Kidney epithelial cell (primary cell): ENCODE measurements around the gene SYT14. TPM values are rescaled to one million over a fixed set of nuclear protein-coding genes. Genes with fewer than 3 reads are reported as not detected.
A peak's percentile ranks its signal among the peaks of the same experiment; 100 is the strongest.
"Not testable (repeated sequence)": the region's sequence is repeated elsewhere in the genome, so short reads cannot be mapped to it uniquely, and the experiment has no call there.

Experiments
- DNase-seq: peaks from one replicate; pipeline ENCODE4 v3.0.0-alpha.2; 2010; ENCODE audit warnings: low read depth
- H3K27me3 ChIP-seq: 2 replicates; pipeline ENCODE4 v1.6.0; 2011; ENCODE audit warnings: low read length; ENCODE audit not compliant: control insufficient read depth, insufficient read depth
- H3K36me3 ChIP-seq: 2 replicates; pipeline ENCODE4 v1.5.1; 2011; ENCODE audit warnings: low read length; ENCODE audit not compliant: control insufficient read depth, insufficient read depth
- H3K4me3 ChIP-seq: 2 replicates; pipeline ENCODE4 v1.5.1; 2011; ENCODE audit warnings: low read depth, mild to moderate bottlenecking, control low read depth, low read length
- total RNA-seq: library from RNA; depleted of rRNA; stranded (reverse); fragments of >200 nt; gene quantifications from 2 replicates; pipeline ENCODE4 v1.2.3, GENCODE V29; 2015
- TF ChIP-seq, protein P1 (sequence below): IDR thresholded peaks from 2 replicates; pipeline ENCODE4 v1.5.1; 2011; ENCODE audit warnings: mild to moderate bottlenecking, moderate library complexity, low read length, control low read depth, inconsistent platforms; ENCODE audit not compliant: insufficient read depth, poor library complexity, severe bottlenecking

The SYT14 gene
- 28.1 and 32.6 TPM in 2 replicates for total RNA-seq

DNA sequence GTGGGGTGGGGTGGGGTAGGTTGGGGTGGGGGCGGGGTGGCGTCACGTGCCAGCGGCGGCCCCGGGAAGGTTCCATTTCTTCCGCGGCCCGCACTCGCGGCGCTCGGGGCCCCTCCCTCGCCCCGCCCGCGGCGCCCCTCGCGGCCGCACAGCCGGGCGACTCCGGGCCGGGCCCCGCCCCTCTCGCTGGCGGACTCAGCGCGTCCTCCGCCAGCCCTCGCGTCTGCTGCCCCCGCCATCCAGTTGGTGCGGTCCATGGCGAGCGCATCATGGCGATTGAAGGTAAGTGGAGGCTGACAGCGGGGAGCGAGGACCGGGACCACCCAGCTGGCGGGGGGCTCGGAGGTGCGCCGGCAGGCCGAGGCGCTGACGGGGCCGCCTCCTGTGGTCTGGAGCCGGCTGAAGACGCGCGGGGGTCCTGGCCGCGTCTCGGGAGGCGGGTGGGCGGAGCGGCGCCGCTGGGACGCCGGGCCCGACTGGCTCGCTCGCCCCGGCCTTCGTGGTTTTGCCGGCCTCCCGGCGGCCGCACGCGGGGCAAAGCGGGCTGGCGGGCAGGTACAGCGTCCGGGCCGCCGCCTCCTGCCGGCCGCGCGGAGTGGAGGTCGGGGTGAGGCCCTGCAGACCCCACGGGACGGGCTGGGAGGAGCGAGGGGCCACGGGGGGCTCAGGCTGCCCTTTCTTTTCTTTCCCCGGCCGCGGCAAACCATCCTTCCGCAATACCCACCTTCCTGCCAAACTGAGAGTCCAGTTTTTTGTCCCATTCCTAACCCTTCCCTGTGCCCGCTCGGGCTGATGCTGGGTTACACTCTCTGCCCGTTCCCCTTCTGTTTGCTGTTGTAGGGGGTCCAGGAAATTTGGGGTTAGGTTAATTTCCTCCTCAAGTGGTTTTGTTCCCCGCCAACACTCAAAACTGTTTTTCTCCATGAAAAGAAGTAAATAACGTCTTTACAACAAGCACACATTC is at the start of gene SYT14:
TSS of gene SYT14 (plus strand) at position 222 of the 964 bp plus-strand sequence. CDS start at position 270, 48 bp downstream.
- Histone ChIP-seq H3K36me3 (no peaks in the 10 kb centered on the region), H3K27me3 (no peaks in the 10 kb centered on the region), H3K4me3 (peak within 1 kb of the TSS; percentile 76)
- DNase-seq = no peak
- TF ChIP-seq, protein P1, sequence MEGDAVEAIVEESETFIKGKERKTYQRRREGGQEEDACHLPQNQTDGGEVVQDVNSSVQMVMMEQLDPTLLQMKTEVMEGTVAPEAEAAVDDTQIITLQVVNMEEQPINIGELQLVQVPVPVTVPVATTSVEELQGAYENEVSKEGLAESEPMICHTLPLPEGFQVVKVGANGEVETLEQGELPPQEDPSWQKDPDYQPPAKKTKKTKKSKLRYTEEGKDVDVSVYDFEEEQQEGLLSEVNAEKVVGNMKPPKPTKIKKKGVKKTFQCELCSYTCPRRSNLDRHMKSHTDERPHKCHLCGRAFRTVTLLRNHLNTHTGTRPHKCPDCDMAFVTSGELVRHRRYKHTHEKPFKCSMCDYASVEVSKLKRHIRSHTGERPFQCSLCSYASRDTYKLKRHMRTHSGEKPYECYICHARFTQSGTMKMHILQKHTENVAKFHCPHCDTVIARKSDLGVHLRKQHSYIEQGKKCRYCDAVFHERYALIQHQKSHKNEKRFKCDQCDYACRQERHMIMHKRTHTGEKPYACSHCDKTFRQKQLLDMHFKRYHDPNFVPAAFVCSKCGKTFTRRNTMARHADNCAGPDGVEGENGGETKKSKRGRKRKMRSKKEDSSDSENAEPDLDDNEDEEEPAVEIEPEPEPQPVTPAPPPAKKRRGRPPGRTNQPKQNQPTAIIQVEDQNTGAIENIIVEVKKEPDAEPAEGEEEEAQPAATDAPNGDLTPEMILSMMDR = peak; percentile 8

DNA sequence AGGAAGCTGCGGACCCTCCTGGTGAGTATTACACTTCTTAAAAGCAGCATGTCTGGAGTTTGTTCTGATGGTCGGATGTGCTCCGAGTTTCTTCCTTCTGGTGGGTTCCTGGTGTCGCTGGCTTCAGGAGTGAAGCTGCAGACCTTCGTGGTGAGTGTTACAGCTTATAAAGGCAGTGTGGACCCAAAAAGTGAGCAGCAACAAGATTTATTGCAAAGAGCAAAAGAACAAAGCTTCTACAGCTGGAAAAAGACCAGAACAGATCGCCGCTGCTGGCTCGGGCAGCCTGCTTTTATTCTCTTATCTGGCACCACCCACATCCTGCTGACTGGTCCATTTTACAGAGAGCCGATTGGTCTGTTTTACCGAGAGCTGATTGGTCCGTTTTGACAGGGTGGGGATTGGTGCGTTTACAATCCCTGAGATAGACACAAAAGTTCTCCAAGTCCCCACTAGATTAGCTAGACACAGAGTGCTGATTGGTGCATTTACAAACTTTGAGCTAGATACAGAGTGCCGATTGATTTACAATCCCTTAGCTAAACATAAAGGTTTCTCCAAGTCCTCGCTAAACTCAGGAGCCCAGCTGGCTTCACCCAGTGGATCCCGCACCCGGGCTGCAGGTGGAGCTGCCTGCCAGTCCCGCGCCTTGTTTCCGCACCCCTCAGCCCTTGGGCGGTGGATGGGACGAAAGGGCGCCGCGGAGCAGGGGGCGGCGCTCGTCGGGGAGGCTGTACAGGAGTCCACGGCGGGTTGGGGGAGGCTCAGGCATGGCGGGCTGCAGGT is 49.5 kb upstream of the SYT14 start:
- H3K27me3 ChIP-seq, H3K36me3 ChIP-seq, DNase-seq: not testable (repeated sequence)

DNA sequence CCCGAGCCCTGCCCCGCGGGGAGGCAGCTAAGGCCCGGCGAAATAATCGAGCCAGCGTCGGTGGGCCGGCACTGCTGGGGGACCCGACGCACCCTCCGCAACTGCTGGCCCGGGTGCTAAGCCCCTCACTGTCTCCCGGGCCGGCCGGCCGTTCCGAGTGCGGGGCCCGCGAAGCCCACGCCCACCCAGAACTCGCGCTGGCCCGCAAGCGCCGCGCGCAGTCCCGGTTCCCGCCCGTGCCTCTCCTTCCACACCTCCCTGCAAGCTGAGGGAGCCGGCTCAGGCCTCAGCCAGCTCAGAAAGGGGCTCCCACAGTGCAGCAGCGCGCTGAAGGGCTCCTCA is 49.0 kb upstream of the SYT14 start:
- no peak for DNase-seq
- TF ChIP-seq, protein P1 = no peak
- Histone ChIP-seq H3K4me3 (no peak overlapping the region), H3K36me3 (no peaks in the 10 kb centered on the region), H3K27me3 (no peaks in the 10 kb centered on the region)

More for the DNA sequence above, 49.5 kb upstream of the SYT14 start:
- not testable (repeated sequence) for H3K4me3 ChIP-seq

GRCh38 chr1:209890641-209891330 is 47.2 kb upstream of the SYT14 start:
- DNase-seq = no peak
- TF ChIP-seq, protein P1 = no peak
- no peaks in the 10 kb centered on the region for H3K27me3 ChIP-seq
- H3K4me3 ChIP-seq = no peak overlapping the region
- H3K36me3 ChIP-seq = no peaks in the 10 kb centered on the region

DNA sequence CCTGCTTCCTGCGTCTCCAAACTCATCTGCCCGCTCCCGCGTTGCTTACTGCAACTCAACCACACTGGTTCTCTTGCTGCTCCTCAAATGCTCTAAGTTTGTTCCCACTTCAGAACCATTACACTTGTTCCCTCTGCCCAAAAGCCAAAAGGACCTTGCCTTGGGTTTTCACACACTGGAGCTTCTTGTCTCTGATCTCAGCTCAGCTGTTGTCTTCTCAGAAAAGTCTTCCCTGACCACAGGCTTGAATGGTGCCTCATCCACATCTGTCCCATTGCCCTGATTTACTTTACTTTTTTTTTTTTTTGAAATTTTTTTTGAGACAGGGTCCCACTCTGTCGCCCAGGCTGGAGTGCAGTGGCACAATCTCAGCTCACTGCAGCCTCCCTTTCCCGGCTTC is 44.3 kb upstream of the SYT14 start:
- no peaks in the 10 kb centered on the region for H3K36me3 ChIP-seq
- TF ChIP-seq, protein P1 = no peak
- H3K27me3 ChIP-seq = no peaks in the 10 kb centered on the region
- no peak overlapping the region for H3K4me3 ChIP-seq
- DNase-seq = no peak

- Histone ChIP-seq H3K27me3 (no peaks in the 10 kb centered on the region), H3K4me3 (no peak overlapping the region), H3K36me3 (no peaks in the 10 kb centered on the region)
- TF ChIP-seq, protein P1 = no peak
- peak; percentile 92 for DNase-seq
These were observed 42.3 kb upstream of the SYT14 start for GRCh38 chr1:209895709-209896108.
